ENCODE results near the gene PPP1R13L. TPM values are rescaled to one million over a fixed set of nuclear protein-coding genes. Genes with fewer than 3 reads are reported as not detected.
"Not testable (repeated sequence)": the region's sequence is repeated elsewhere in the genome, so short reads cannot be mapped to it uniquely, and the experiment has no call there.

PPP1R13L gene
- total RNA-seq, 2 donors from 2014 or later: 3.4 to 4.5 TPM

DNA sequence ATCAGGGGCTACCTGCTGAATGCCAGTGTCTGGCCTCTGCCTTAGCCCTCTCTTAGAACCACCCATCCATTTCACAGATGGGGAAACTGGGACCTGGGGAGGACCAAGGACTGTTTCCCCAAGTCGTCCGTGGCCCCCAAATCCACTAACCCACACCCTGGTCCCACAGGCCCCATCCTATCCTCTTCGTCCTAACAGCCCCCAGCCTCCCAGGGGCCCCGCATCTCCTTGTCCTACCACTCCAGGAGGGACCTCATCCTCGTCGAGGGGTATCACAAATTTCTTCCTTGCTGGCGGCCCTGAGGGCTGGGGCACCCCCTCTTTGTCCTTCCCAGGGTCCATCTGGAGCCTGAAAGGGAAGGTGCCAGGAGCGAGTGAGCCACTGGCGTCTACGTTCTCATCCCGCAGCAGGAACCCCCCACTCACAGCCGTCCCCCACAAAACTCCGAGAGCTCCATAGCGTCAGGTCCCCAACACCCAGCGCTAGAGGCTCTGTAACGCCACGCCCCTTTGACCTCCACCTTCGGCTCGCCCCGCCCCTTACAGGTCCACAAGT lies 18.2 kb upstream of the PPP1R13L start:
- peak overlapping the region; percentile 98 for H3K4me3 Mint-ChIP-seq
- peaks cover 6% of the 10 kb centered on the region for H3K36me3 Mint-ChIP-seq (ENCODE audit: low read depth)
- DNase-seq (peak in 1 of 3 donors; percentile 76), ATAC-seq (peak; percentile 78)
- peak overlapping the region; percentile 92 for H3K27ac Mint-ChIP-seq
- no peaks in the 10 kb centered on the region for H3K9me3 ChIP-seq (ENCODE audit: control insufficient read depth, low read length, poor library complexity, severe bottlenecking)
- no peaks in the 10 kb centered on the region for H3K27me3 Mint-ChIP-seq
- H3K4me1 Mint-ChIP-seq: peaks cover 36% of the 10 kb centered on the region

DNA sequence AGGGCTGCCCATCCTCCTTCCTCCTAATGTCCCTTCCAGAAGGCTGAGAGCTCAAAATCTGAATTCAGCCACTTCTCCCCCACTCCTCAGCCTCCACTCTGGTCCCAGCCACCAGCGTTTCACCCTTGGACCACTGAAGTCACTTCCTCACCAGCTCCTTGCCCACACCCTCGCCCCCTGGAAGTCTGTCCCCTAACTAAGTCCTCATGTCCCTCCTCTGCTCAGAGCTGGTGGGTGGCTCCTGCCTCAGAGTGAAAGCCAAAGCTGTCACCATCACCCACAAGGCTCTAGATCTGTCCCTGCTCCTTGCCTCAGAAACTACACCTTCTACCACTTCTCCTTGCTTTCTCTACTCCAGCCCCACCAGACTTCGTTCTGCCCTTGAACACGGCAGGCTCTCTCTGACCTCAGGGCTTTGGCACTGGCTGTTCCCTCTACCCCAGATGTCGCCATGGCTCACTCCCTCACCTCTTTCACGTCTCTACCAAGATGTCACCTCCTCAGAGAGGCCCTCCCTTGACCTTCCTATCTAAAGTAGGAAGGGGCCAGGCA lies 17.2 kb upstream of the PPP1R13L start:
- H3K4me1 Mint-ChIP-seq: peaks cover 33% of the 10 kb centered on the region
- no peaks in the 10 kb centered on the region for H3K9me3 ChIP-seq (ENCODE audit: control insufficient read depth, low read length, poor library complexity, severe bottlenecking)
- DNase-seq (no peak), ATAC-seq (no peak)
- peak overlapping the region; percentile 51 for H3K27ac Mint-ChIP-seq
- no peaks in the 10 kb centered on the region for H3K27me3 Mint-ChIP-seq
- peak overlapping the region; percentile 33 for H3K4me3 Mint-ChIP-seq
- H3K36me3 Mint-ChIP-seq (ENCODE audit: low read depth): peaks cover 6% of the 10 kb centered on the region

DNA sequence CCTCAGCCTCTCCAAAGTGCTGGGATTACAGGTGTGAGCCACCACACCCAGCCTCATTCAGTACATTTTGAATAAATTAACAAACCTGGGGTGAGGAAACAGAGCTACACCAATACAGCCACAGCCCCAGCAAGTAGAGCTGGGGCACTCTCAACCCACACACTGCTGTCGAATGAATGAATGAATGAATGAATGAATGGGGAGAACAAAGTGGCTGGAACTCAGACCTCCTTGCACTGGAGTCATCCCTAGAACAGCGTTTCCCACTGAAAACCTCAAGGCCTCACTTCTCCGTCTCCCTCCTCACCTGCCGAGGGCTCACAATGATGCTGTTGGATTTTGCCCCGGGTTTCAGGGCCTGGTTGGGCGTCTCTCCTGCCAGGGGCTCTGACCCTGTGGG lies 16.0 kb upstream of the PPP1R13L start:
- DNase-seq (no peak), ATAC-seq (no peak)
- no peak overlapping the region for H3K4me3 Mint-ChIP-seq
- no peaks in the 10 kb centered on the region for H3K27me3 Mint-ChIP-seq
- peaks cover 33% of the 10 kb centered on the region for H3K4me1 Mint-ChIP-seq
- no peaks in the 10 kb centered on the region for H3K9me3 ChIP-seq (ENCODE audit: control insufficient read depth, low read length, poor library complexity, severe bottlenecking)
- H3K27ac Mint-ChIP-seq: no peak overlapping the region
- H3K36me3 Mint-ChIP-seq (ENCODE audit: low read depth): peaks cover 6% of the 10 kb centered on the region

DNA sequence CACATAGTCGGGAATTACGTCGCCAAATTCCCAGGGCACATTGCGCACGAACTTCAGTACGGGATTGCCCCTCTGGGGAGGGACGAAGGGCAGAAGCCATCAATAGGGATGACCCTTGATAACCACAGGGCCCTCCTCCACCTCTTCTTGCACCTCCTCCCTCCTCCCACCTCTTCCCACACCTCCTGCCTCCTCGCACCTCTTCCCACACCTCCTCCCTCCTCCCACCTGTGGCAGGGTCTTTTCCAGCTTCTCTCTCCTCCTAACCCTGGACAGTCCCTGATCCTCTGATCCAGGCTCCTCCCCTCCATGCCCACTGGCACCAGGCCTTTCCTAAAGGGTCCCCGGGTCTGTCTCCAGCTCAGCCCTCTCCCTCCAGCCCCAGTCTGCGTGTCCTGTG lies 15.5 kb upstream of the PPP1R13L start:
- Mint-ChIP-seq H3K36me3 (ENCODE audit: low read depth) (peaks cover 6% of the 10 kb centered on the region), H3K4me1 (peaks cover 35% of the 10 kb centered on the region), H3K27ac (no peak overlapping the region), H3K27me3 (no peaks in the 10 kb centered on the region), H3K4me3 (no peak overlapping the region)
- no peak for ATAC-seq
- no peaks in the 10 kb centered on the region for H3K9me3 ChIP-seq (ENCODE audit: control insufficient read depth, low read length, poor library complexity, severe bottlenecking)
- DNase-seq: no peak

DNA sequence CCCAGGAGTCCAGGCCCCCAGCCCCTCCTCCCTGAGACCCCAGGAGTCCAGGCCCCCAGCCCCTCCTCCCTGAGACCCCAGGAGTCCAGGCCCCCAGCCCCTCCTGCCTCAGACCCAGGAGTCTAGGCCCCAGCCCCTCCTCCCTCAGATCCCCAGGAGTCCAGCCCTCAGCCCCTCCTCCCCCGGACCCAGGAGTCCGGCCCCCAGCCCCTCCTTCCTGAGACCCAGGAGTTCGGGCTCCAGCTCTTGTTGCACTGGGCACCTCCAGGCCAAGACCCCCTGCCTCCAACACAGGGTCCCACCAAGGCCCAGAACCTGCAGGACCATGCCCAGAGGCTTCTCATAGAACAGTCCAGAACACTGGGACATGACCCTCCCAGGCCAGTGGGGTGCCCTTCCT lies 15.0 kb upstream of the PPP1R13L start:
- Mint-ChIP-seq H3K27ac (no peak overlapping the region), H3K4me1 (peaks cover 35% of the 10 kb centered on the region), H3K27me3 (no peaks in the 10 kb centered on the region), H3K36me3 (ENCODE audit: low read depth) (peaks cover 6% of the 10 kb centered on the region), H3K4me3 (no peak overlapping the region)
- DNase-seq (no peak), ATAC-seq (no peak)
- no peaks in the 10 kb centered on the region for H3K9me3 ChIP-seq (ENCODE audit: control insufficient read depth, low read length, poor library complexity, severe bottlenecking)

DNA sequence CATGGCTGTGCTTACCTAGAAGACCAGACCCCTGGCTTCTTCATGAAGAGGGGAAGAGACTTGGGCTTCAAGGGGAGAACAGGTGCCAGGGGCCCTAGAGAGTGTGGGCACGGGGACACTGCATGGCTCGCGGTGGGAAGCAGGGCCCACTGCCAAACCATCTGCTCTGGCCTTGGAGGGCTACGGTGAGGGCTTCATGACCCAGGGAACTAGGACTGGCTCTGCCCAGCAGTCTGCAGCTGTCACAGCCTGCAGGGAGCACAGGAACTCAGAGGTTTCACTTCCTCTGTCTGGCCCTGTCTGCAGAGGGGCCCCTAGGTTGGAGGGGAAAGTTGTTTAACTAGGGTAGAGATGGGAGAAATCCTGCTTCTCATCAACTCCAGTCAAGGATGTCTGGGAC lies 14.5 kb upstream of the PPP1R13L start:
- Mint-ChIP-seq H3K4me1 (peaks cover 32% of the 10 kb centered on the region), H3K4me3 (peak overlapping the region; percentile 21), H3K36me3 (ENCODE audit: low read depth) (peaks cover 6% of the 10 kb centered on the region), H3K27ac (no peak overlapping the region), H3K27me3 (no peaks in the 10 kb centered on the region)
- peak; percentile 35 for ATAC-seq
- DNase-seq: no peak
- no peaks in the 10 kb centered on the region for H3K9me3 ChIP-seq (ENCODE audit: control insufficient read depth, low read length, poor library complexity, severe bottlenecking)

DNA sequence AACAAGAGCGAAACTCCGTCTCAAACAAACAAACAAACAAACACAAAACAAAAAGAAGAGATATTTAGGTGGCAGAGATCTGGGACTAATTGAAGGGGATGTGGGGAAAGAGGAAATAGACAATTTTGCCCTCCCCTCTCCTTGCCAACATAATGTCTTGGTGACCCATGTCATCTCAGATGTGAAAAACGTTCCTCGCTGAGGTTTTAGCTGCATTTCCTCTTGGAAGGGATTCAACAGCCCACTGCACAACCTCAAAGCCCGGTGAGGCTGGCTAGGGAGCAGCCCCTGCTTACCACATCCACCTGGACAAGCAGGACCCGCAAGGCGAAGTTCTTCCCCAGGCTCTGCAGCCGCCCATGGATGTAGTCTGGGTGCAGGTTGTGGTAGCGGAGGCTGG lies 13.9 kb upstream of the PPP1R13L start:
- Mint-ChIP-seq H3K4me3 (peak overlapping the region; percentile 21), H3K27me3 (no peaks in the 10 kb centered on the region), H3K4me1 (peaks cover 27% of the 10 kb centered on the region), H3K27ac (no peak overlapping the region), H3K36me3 (ENCODE audit: low read depth) (peaks cover 6% of the 10 kb centered on the region)
- DNase-seq: no peak
- no peak for ATAC-seq
- H3K9me3 ChIP-seq (ENCODE audit: control insufficient read depth, low read length, poor library complexity, severe bottlenecking): no peaks in the 10 kb centered on the region

DNA sequence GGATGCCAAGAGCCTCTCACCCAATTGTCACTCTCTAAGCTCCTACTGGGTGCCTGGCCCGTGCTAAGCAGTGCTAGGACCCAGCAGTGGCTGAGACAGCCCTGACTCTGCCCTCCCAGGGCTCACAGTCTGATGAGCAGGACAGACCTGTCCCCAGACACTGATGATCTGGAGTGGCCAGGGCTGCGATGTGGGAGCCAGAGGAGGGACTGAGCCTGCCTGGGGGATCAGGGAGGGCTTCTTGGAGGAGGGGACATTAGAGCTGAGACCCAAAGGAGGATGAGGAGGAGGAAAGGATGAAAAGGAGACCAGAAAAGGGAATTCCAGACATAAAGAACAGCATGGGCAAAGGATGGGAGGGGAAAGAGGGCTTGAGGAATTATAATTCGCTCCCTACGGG lies 12.3 kb upstream of the PPP1R13L start:
- no peak overlapping the region for H3K27ac Mint-ChIP-seq
- no peaks in the 10 kb centered on the region for H3K27me3 Mint-ChIP-seq
- DNase-seq (no peak), ATAC-seq (no peak)
- H3K4me3 Mint-ChIP-seq: no peak overlapping the region
- peaks cover 14% of the 10 kb centered on the region for H3K4me1 Mint-ChIP-seq
- no peaks in the 10 kb centered on the region for H3K9me3 ChIP-seq (ENCODE audit: control insufficient read depth, low read length, poor library complexity, severe bottlenecking)
- peaks cover 5% of the 10 kb centered on the region for H3K36me3 Mint-ChIP-seq (ENCODE audit: low read depth)

DNA sequence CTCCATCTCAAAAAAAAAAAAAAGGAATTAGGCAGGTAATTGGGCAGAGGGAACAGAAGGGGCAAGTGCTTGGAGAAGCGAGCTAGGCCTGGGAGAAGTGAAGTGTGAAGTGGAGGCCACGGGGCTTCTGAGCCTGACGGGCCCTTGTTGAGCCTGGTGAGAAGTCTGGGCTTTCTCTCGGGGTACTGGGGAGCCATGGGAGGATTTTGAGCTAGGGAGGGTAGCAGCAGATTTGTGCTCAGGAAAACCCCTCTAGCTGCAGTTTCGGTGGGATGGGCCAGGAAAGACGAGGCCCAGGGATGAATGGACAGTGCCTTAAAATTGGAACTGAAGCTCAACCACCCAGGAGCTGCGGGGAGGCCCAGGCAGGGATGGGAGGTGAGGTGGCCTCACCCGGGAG lies 9.6 kb upstream of the PPP1R13L start:
- Mint-ChIP-seq H3K27me3 (no peaks in the 10 kb centered on the region), H3K27ac (no peak overlapping the region), H3K4me1 (peaks cover 7% of the 10 kb centered on the region), H3K4me3 (no peak overlapping the region), H3K36me3 (ENCODE audit: low read depth) (peaks cover 2% of the 10 kb centered on the region)
- ATAC-seq (no peak), DNase-seq (no peak)
- H3K9me3 ChIP-seq (ENCODE audit: control insufficient read depth, low read length, poor library complexity, severe bottlenecking): no peaks in the 10 kb centered on the region

DNA sequence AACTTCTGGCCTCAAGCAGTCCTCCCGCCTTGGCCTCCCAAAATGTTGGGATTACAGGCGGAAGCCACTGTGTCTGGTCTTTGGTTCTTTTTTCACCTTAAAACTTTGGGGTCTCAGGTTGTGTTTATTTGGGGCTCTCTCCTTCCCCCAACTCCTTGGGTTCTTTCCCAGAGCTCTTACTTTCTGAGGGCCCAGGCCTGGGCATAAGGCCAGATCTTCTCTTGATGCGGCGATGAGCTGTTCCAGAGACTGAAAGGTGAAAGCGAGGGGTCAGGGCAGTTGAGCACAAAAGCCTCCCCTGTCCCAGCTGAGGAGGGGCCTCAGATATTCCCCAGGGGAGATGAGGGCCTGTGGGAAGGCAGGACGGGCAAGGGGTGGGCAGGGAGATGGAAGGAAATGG lies 8.6 kb upstream of the PPP1R13L start:
- no peak overlapping the region for H3K27ac Mint-ChIP-seq
- H3K36me3 Mint-ChIP-seq (ENCODE audit: low read depth): peaks cover 4% of the 10 kb centered on the region
- H3K4me1 Mint-ChIP-seq: peaks cover 8% of the 10 kb centered on the region
- no peak overlapping the region for H3K4me3 Mint-ChIP-seq
- no peak for DNase-seq
- no peaks in the 10 kb centered on the region for H3K9me3 ChIP-seq (ENCODE audit: control insufficient read depth, low read length, poor library complexity, severe bottlenecking)
- no peaks in the 10 kb centered on the region for H3K27me3 Mint-ChIP-seq
- ATAC-seq: no peak

DNA sequence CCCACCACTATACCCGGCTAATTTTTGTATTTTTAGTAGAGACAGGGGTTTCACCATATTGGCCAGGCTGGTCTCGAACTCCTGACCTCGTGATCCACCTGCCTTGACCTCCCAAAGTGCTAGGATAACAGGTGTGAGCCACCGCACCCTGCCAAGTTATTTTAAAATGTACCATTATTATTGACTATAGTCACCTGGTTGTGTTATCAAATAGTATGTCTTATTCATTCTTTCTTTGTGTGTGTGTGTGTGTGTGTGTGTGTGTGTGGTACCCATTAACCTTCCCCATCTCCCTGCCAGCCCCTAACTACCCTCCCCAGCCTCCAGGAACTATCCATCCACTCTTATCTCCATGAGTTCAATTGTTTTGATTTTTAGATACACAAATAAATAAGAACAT lies 5.5 kb upstream of the PPP1R13L start:
- peaks cover 20% of the 10 kb centered on the region for H3K4me1 Mint-ChIP-seq
- not testable (repeated sequence) for DNase-seq; H3K9me3 ChIP-seq (ENCODE audit: control insufficient read depth, low read length, poor library complexity, severe bottlenecking); H3K27me3 Mint-ChIP-seq; H3K27ac Mint-ChIP-seq; ATAC-seq; H3K4me3 Mint-ChIP-seq; H3K36me3 Mint-ChIP-seq (ENCODE audit: low read depth)

DNA sequence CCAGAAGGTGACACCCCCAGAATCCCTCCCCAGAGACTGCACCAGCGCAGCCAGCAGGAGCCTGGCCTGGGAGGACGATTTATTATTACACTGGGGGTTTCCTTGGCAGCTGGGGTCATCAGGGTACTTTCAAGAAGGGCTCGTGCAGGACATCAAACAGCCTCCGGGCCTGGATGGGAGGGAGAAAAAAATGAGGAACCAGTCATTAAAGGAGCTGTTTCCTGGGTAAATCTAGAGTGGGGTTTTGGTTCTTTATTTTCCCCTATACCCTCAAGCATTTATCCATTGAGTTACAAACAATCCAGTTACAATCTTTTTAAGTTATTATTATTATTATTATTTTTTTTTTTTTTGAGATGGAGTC lies 4.7 kb upstream of the PPP1R13L start:
- no peak for ATAC-seq
- DNase-seq: no peak
- H3K4me3 Mint-ChIP-seq: no peak overlapping the region
- peak overlapping the region; percentile 81 for H3K27ac Mint-ChIP-seq
- H3K9me3 ChIP-seq (ENCODE audit: control insufficient read depth, low read length, poor library complexity, severe bottlenecking): no peaks in the 10 kb centered on the region
- H3K36me3 Mint-ChIP-seq (ENCODE audit: low read depth): peaks cover 10% of the 10 kb centered on the region
- peaks cover 26% of the 10 kb centered on the region for H3K4me1 Mint-ChIP-seq
- H3K27me3 Mint-ChIP-seq: peaks cover 7% of the 10 kb centered on the region

DNA sequence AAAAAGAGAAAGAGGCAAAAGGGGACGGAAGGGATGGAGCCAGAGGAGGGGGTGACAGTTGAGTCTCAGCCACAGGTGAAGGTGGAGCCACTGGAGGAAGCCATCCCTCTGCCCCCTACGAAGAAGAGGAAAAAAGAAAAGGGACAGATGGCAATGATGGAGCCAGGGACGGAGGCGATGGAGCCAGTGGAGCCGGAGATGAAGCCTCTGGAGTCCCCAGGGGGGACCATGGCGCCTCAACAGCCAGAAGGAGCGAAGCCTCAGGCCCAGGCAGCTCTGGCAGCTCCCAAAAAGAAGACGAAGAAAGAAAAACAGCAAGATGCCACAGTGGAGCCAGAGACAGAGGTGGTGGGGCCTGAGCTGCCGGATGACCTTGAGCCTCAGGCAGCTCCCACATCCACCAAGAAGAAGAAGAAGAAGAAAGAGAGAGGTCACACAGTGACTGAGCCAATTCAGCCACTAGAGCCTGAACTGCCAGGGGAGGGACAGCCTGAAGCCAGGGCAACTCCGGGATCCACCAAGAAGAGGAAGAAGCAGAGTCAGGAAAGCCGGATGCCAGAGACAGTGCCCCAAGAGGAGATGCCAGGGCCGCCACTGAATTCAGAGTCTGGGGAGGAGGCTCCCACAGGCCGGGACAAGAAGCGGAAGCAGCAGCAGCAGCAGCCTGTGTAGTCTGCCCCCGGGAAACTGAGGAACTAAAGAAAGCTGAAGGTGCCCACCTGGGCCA lies 4.1 kb upstream of the PPP1R13L start:
- no peaks in the 10 kb centered on the region for H3K9me3 ChIP-seq (ENCODE audit: control insufficient read depth, low read length, poor library complexity, severe bottlenecking)
- H3K27ac Mint-ChIP-seq: peak overlapping the region; percentile 81
- no peak for ATAC-seq
- peaks cover 13% of the 10 kb centered on the region for H3K27me3 Mint-ChIP-seq
- H3K4me1 Mint-ChIP-seq: peaks cover 28% of the 10 kb centered on the region
- no peak for DNase-seq
- no peak overlapping the region for H3K4me3 Mint-ChIP-seq
- H3K36me3 Mint-ChIP-seq (ENCODE audit: low read depth): peaks cover 10% of the 10 kb centered on the region

DNA sequence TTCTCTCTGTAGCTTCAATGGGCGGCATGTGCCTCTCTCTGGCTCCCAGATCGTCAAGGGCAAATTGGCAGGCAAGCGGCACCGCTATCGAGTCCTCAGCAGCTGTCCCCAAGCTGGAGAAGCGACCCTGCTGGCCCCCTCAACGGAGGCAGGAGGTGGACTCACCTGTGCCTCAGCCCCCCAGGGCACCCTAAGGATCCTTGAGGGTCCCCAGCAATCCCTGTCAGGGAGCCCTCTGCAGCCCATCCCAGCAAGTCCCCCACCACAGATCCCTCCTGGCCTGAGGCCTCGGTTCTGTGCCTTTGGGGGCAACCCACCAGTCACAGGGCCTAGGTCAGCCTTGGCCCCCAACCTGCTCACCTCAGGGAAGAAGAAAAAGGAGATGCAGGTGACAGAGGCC lies 3.3 kb upstream of the PPP1R13L start:
- Mint-ChIP-seq H3K4me3 (peak overlapping the region; percentile 49), H3K4me1 (peaks cover 28% of the 10 kb centered on the region), H3K36me3 (ENCODE audit: low read depth) (peaks cover 10% of the 10 kb centered on the region), H3K27me3 (peaks cover 21% of the 10 kb centered on the region), H3K27ac (no peak overlapping the region)
- no peak for DNase-seq
- no peaks in the 10 kb centered on the region for H3K9me3 ChIP-seq (ENCODE audit: control insufficient read depth, low read length, poor library complexity, severe bottlenecking)
- ATAC-seq: no peak
